ENCODE measurements around the gene FHIP2A.
"Not testable (repeated sequence)": the region's sequence is repeated elsewhere in the genome, so short reads cannot be mapped to it uniquely, and the experiment has no call there.

The FHIP2A gene, protein sequence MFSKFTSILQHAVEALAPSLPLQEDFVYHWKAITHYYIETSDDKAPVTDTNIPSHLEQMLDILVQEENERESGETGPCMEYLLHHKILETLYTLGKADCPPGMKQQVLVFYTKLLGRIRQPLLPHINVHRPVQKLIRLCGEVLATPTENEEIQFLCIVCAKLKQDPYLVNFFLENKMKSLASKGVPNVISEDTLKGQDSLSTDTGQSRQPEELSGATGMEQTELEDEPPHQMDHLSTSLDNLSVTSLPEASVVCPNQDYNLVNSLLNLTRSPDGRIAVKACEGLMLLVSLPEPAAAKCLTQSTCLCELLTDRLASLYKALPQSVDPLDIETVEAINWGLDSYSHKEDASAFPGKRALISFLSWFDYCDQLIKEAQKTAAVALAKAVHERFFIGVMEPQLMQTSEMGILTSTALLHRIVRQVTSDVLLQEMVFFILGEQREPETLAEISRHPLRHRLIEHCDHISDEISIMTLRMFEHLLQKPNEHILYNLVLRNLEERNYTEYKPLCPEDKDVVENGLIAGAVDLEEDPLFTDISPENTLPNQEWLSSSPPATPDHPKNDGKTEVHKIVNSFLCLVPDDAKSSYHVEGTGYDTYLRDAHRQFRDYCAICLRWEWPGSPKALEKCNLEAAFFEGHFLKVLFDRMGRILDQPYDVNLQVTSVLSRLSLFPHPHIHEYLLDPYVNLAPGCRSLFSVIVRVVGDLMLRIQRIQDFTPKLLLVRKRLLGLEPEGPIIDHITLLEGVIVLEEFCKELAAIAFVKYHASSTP

DNA sequence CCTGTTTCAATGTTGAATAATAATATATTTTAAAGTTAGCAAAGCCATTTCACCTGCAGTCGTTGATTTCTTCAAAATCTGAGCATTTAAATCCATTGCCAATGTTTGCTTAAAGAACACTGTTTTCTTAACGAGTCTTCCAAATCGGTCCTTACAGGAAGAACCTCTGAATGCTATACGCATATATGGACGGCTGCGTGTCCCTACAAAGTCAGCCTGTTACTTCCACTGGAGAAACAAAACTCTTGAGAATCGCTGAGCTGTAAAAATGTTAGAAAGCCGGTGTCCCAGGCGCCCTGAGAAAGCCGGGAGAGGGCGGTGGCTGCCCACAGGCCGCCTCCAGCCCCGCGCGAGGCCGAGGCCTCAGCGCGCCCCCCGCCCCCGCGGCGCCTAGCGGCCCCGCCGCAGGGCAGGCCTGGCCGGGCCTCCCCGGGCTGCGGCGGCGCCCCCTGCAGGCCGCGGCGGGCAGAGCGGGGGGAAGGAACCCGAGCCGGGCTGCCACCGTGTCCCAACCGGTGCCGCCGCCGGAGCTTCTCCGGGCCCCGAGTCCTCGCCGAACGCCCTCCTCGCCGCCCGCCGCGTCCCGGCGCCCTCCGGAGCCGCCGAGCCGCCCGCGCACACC, at the start of gene FHIP2A:
FHIP2A (plus strand) TSS at position 488 of the 622 bp plus-strand sequence. CDS start 299 bp downstream, outside the sequence.
- no peak for DNase-seq

DNA sequence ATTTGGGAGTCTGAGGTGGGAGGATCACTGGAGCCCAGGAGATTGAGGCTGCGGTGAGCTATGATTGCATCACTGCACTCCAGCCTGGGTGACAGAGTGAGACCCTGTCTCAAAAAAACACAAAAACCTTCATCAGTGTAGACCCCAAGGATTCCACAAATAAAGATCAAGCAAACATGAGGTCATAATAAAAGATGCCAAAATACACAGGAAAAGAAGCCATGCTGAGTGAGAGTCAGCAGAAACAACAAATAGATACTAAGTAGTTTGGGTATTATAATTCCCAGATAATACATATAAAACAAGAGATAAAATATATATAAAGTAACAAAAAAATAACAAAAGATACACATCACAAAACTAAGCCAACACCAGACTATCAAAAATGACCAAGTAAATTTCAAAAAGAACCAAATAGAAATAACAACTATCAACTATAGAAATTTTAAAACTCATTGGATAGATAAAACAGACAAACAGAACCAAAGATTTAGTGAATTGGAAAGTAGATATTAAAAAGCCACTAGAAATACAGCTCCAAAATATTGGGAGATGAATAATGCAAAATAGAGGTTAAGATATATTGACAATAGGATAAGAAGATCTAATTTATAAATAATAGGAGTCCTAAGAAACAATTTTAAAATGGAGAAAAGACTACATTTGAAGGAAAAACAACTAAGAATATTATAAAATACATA, 48.9 kb upstream of the FHIP2A start:
- no peak for DNase-seq

DNA sequence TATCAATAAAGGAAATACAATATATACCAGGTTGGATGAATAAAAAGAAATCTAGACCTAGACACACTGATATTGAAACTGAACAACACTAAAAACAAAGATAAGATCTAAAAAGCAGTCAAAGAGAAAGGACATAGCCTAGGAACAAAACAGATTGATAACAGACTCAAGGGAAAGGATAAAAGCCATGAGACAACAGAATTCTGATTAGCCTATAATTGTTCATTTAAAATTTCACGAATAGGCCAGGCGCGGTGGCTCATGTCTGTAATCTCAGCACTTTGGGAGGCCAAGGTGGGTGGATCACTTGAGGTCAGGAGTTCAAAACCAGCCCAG, 48.4 kb upstream of the FHIP2A start:
- no peak for DNase-seq

- DNase-seq: not testable (repeated sequence)
These were observed 46.5 kb upstream of the FHIP2A start for GRCh38 chr10:114775082-114775481.

GRCh38 chr10:114777415-114777814, 44.2 kb upstream of the FHIP2A start:
- DNase-seq: no peak

GRCh38 chr10:114779803-114780576, 41.6 kb upstream of the FHIP2A start:
- DNase-seq: no peak

GRCh38 chr10:114780577-114781184, 40.9 kb upstream of the FHIP2A start:
- DNase-seq: no peak

DNA sequence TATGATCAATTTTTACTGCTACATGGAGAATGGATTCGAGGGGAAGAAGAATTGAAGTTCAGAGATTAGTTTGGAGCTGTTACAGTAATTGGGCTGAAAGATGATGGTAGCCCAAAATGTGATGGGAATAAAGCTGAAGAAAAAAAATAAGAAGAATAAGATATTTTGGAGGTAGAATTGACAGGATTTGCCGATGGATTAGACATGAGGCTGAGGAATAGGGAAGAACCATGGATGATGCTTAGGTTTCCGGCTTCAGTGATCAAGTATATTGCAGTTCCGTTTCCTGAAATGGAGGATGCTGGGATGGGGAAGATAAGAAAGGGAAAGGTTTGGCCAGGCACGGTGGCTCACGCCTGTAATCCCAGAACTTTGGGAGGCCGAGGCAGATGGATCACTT, 38.9 kb upstream of the FHIP2A start:
- DNase-seq: no peak

GRCh38 chr10:114783686-114784085, 37.9 kb upstream of the FHIP2A start:
- no peak for DNase-seq

- DNase-seq: not testable (repeated sequence)
These were observed 35.1 kb upstream of the FHIP2A start for GRCh38 chr10:114786492-114786891.

GRCh38 chr10:114787131-114787530, 34.4 kb upstream of the FHIP2A start:
- DNase-seq: not testable (repeated sequence)

- DNase-seq: no peak
These were observed 29.8 kb upstream of the FHIP2A start for GRCh38 chr10:114791768-114792167.

DNA sequence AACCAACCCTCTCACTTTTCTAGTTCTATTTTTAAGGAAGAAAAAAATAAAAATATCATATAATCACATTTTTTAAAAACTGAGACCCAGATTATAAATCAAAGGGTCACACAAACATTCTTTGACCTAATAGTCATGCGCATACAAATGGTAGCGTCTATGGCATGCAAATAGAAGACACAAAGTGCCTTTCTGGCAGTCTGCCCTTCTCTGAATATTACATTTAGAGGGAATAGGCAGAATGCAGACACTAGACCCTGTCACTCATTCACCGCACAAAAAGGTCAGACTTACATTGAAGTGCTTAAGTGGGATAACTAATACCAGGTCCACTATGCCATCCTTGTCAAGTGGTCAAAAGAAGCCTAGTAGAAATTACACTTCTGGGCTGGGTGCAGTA, 26.5 kb upstream of the FHIP2A start:
- DNase-seq: no peak

DNA sequence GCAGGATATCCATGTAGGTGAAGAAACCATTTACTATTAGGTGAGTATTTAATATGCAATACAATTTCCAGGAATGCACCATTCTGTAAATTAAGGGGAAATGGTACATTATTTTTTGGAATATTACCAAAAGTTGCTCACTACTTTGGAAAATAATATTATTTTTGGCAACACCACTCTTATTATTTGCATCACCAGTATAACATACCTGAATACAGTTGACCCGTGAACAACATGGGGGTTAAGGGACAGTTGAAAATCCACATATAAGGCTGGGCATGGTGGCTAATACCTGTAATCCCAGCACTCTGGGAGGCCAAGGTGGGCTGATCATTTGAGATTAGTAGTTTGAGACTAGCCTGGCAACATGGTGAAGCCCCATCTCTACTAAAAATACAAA, 21.2 kb upstream of the FHIP2A start:
- DNase-seq: no peak

GRCh38 chr10:114801411-114801813, 20.2 kb upstream of the FHIP2A start:
- no peak for DNase-seq

GRCh38 chr10:114802177-114802576, 19.4 kb upstream of the FHIP2A start:
- no peak for DNase-seq

- DNase-seq: no peak
These were observed 14.8 kb upstream of the FHIP2A start for GRCh38 chr10:114806562-114807391.

DNA sequence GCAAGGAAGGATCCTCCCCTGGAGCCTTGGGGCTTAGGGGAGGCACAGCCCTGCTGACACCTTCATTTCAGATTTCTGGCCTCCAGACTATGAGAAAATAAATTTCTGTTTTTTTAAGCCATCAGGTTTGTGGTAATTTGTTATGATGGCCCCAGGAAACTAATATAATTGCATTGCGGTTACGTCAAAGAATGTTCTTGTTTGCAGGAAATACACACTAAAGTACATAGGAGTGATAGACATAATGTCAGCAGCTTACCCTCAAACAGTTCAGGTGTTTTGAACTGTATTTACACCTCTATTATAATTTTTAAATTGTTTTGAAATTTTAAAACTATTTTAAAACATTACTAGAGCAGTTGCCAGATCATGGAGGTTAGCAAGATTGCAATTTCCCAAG, 12.6 kb upstream of the FHIP2A start:
- DNase-seq: no peak

DNA sequence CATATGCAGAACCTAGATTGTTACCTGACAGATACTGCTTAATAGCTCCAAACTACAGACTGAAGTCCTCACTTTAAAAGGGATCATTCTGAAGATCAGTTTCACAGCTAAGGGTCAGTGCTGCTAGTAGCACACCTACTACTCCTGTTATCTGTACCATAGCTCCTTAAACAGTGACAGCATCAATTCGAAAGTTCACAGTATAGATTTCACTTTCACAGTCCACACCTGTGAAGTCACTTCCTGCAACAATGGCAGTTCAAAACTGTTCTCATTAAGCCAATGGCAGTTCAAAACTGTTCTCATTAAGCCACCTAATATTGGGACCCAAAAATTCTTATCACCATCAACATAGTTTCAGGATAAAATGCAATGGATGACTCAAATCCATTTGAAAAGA, 10.7 kb upstream of the FHIP2A start:
- no peak for DNase-seq

DNA sequence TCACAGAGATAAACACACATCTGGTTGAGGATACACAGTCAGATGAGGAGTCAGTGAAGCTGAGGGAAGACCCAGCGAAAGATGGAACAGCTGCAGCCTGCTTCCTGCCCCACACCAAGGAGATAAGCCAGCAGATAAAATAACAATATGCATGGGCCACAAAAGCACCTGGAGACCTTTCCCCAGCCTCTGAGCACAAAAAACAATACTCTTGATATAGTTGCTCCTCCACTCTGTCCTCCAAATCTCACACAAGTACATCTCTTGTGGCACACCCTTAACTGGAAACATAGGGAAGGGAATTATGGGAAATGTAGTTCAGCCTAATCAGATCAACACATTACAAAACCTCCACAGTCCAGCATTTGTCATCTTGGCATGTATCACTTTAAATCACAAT, 9.7 kb upstream of the FHIP2A start:
- no peak for DNase-seq

DNA sequence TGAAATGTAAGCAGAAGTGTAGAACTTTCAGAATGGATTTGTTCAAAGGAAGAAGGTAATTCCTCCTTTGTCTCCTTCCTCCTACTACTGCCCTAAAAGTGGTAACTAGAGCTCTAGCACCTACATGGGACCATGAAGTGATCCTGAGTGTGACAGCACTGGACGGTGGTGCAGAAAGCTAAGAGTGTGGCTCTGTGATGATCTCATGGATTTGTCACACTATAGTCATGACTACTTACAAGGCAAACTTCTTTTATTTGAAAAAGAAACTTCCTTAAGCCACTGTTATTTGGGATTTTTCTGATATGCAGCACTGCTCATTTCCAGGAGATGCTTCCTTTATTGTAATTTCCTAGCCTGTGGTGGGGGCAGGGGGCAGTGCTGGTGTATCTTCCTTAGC, 5.8 kb upstream of the FHIP2A start:
- no peak for DNase-seq

All from SIG-M5 (cell line).